ENCODE data around the gene NUDT8. TPM values are rescaled to one million over a fixed set of nuclear protein-coding genes. Genes with fewer than 3 reads are reported as not detected.
"Not testable (repeated sequence)": the region's sequence is repeated elsewhere in the genome, so short reads cannot be mapped to it uniquely, and the experiment has no call there.

The NUDT8 gene
- total RNA-seq, 1 donor from 2014 or later, result 3.0 TPM

GRCh38 chr11:67623795-67624194, 5.9 kb downstream of the NUDT8 start:
- not testable (repeated sequence) for DNase-seq (ENCODE audit: low read depth); H3K4me3 ChIP-seq (ENCODE audit: insufficient read depth, low read depth, low read length); H3K4me1 Mint-ChIP-seq (ENCODE audit: low read depth, unreplicated experiment); H3K4me2 ChIP-seq (ENCODE audit: low read length); H3K9me3 ChIP-seq (ENCODE audit: insufficient read depth, low read depth, low read length); H3K9me3 Mint-ChIP-seq (ENCODE audit: unreplicated experiment); H2AFZ ChIP-seq (ENCODE audit: low read depth, low read length); FAIRE-seq; H3K27ac Mint-ChIP-seq (ENCODE audit: unreplicated experiment); H3K27ac ChIP-seq (ENCODE audit: low read depth, low read length); H3K36me3 ChIP-seq (ENCODE audit: insufficient read depth, low read length); H3K9ac ChIP-seq (ENCODE audit: low read length); H3K79me2 ChIP-seq (ENCODE audit: insufficient read depth, low read length); H3K27me3 ChIP-seq (ENCODE audit: insufficient read depth, low read length); H4K20me1 ChIP-seq (ENCODE audit: insufficient read depth, low read length); H3K4me3 Mint-ChIP-seq (ENCODE audit: unreplicated experiment); H3K36me3 Mint-ChIP-seq (ENCODE audit: low read depth, unreplicated experiment); H3K4me1 ChIP-seq (ENCODE audit: insufficient read depth, low read length)
- H3K27me3 Mint-ChIP-seq (ENCODE audit: low read depth, unreplicated experiment), result peaks cover 28% of the 10 kb centered on the region

GRCh38 chr11:67622905-67623304, 6.8 kb downstream of the NUDT8 start:
- H3K4me1 Mint-ChIP-seq (ENCODE audit: low read depth, unreplicated experiment); DNase-seq (ENCODE audit: low read depth); H3K9me3 Mint-ChIP-seq (ENCODE audit: unreplicated experiment): not testable (repeated sequence)

GRCh38 chr11:67621928-67622327, 7.8 kb downstream of the NUDT8 start:
- H3K4me2 ChIP-seq (ENCODE audit: low read length), result not testable (repeated sequence)

More at GRCh38 chr11:67622905-67623304, 6.8 kb downstream of the NUDT8 start:
- not testable (repeated sequence) for H3K27ac Mint-ChIP-seq (ENCODE audit: unreplicated experiment); H3K4me2 ChIP-seq (ENCODE audit: low read length); H3K4me3 ChIP-seq (ENCODE audit: insufficient read depth, low read depth, low read length); H2AFZ ChIP-seq (ENCODE audit: low read depth, low read length); H3K79me2 ChIP-seq (ENCODE audit: insufficient read depth, low read length); H4K20me1 ChIP-seq (ENCODE audit: insufficient read depth, low read length); H3K27ac ChIP-seq (ENCODE audit: low read depth, low read length); H3K9me3 ChIP-seq (ENCODE audit: insufficient read depth, low read depth, low read length); H3K9ac ChIP-seq (ENCODE audit: low read length); H3K4me1 ChIP-seq (ENCODE audit: insufficient read depth, low read length); H3K36me3 ChIP-seq (ENCODE audit: insufficient read depth, low read length); H3K27me3 ChIP-seq (ENCODE audit: insufficient read depth, low read length); H3K36me3 Mint-ChIP-seq (ENCODE audit: low read depth, unreplicated experiment); FAIRE-seq; H3K4me3 Mint-ChIP-seq (ENCODE audit: unreplicated experiment)
- peaks cover 33% of the 10 kb centered on the region for H3K27me3 Mint-ChIP-seq (ENCODE audit: low read depth, unreplicated experiment)

GRCh38 chr11:67620621-67621020, 9.1 kb downstream of the NUDT8 start:
- FAIRE-seq; H3K27ac Mint-ChIP-seq (ENCODE audit: unreplicated experiment); H2AFZ ChIP-seq (ENCODE audit: low read depth, low read length): not testable (repeated sequence)

More at GRCh38 chr11:67621928-67622327, 7.8 kb downstream of the NUDT8 start:
- H3K4me3 ChIP-seq (ENCODE audit: insufficient read depth, low read depth, low read length); H3K79me2 ChIP-seq (ENCODE audit: insufficient read depth, low read length); H4K20me1 ChIP-seq (ENCODE audit: insufficient read depth, low read length); H3K9me3 ChIP-seq (ENCODE audit: insufficient read depth, low read depth, low read length); DNase-seq (ENCODE audit: low read depth); H3K36me3 Mint-ChIP-seq (ENCODE audit: low read depth, unreplicated experiment); H3K9me3 Mint-ChIP-seq (ENCODE audit: unreplicated experiment); H3K27ac ChIP-seq (ENCODE audit: low read depth, low read length); FAIRE-seq; H2AFZ ChIP-seq (ENCODE audit: low read depth, low read length); H3K4me1 ChIP-seq (ENCODE audit: insufficient read depth, low read length); H3K27ac Mint-ChIP-seq (ENCODE audit: unreplicated experiment); H3K4me1 Mint-ChIP-seq (ENCODE audit: low read depth, unreplicated experiment); H3K9ac ChIP-seq (ENCODE audit: low read length); H3K36me3 ChIP-seq (ENCODE audit: insufficient read depth, low read length): not testable (repeated sequence)
- H3K27me3 ChIP-seq (ENCODE audit: insufficient read depth, low read length), result peaks cover 13% of the 10 kb centered on the region
- Mint-ChIP-seq H3K27me3 (ENCODE audit: low read depth, unreplicated experiment) (peaks cover 42% of the 10 kb centered on the region), H3K4me3 (ENCODE audit: unreplicated experiment) (peak overlapping the region; percentile 54)

GRCh38 chr11:67619683-67620618, 9.8 kb downstream of the NUDT8 start:
- H3K4me1 Mint-ChIP-seq (ENCODE audit: low read depth, unreplicated experiment); H3K9me3 Mint-ChIP-seq (ENCODE audit: unreplicated experiment); H3K36me3 ChIP-seq (ENCODE audit: insufficient read depth, low read length); DNase-seq (ENCODE audit: low read depth); H3K27ac Mint-ChIP-seq (ENCODE audit: unreplicated experiment); H3K27ac ChIP-seq (ENCODE audit: low read depth, low read length); H3K4me1 ChIP-seq (ENCODE audit: insufficient read depth, low read length); H4K20me1 ChIP-seq (ENCODE audit: insufficient read depth, low read length); H3K9ac ChIP-seq (ENCODE audit: low read length); H3K4me2 ChIP-seq (ENCODE audit: low read length); H2AFZ ChIP-seq (ENCODE audit: low read depth, low read length); H3K4me3 ChIP-seq (ENCODE audit: insufficient read depth, low read depth, low read length); FAIRE-seq; H3K9me3 ChIP-seq (ENCODE audit: insufficient read depth, low read depth, low read length); H3K79me2 ChIP-seq (ENCODE audit: insufficient read depth, low read length); H3K36me3 Mint-ChIP-seq (ENCODE audit: low read depth, unreplicated experiment): not testable (repeated sequence)
- Mint-ChIP-seq H3K4me3 (ENCODE audit: unreplicated experiment) (peak overlapping the region; percentile 85), H3K27me3 (ENCODE audit: low read depth, unreplicated experiment) (peaks cover 44% of the 10 kb centered on the region)
- H3K27me3 ChIP-seq (ENCODE audit: insufficient read depth, low read length), result peaks cover 13% of the 10 kb centered on the region

More at GRCh38 chr11:67620621-67621020, 9.1 kb downstream of the NUDT8 start:
- H4K20me1 ChIP-seq (ENCODE audit: insufficient read depth, low read length); H3K79me2 ChIP-seq (ENCODE audit: insufficient read depth, low read length); H3K9me3 ChIP-seq (ENCODE audit: insufficient read depth, low read depth, low read length); H3K27ac ChIP-seq (ENCODE audit: low read depth, low read length); H3K36me3 Mint-ChIP-seq (ENCODE audit: low read depth, unreplicated experiment); DNase-seq (ENCODE audit: low read depth); H3K4me2 ChIP-seq (ENCODE audit: low read length); H3K4me1 ChIP-seq (ENCODE audit: insufficient read depth, low read length); H3K9ac ChIP-seq (ENCODE audit: low read length); H3K36me3 ChIP-seq (ENCODE audit: insufficient read depth, low read length); H3K4me3 ChIP-seq (ENCODE audit: insufficient read depth, low read depth, low read length); H3K4me1 Mint-ChIP-seq (ENCODE audit: low read depth, unreplicated experiment); H3K9me3 Mint-ChIP-seq (ENCODE audit: unreplicated experiment): not testable (repeated sequence)
- H3K27me3 ChIP-seq (ENCODE audit: insufficient read depth, low read length), result peaks cover 13% of the 10 kb centered on the region
- Mint-ChIP-seq H3K4me3 (ENCODE audit: unreplicated experiment) (peak overlapping the region; percentile 85), H3K27me3 (ENCODE audit: low read depth, unreplicated experiment) (peaks cover 44% of the 10 kb centered on the region)

All from astrocyte (in vitro differentiated cells and primary cell).